Endodermal cell (in vitro differentiated cells): Measurements from ENCODE around the gene IFNLR1. TPM values are rescaled to one million over a fixed set of nuclear protein-coding genes. Genes with fewer than 3 reads are reported as not detected.

Source experiments
- DNase-seq: peaks from one replicate; pipeline ENCODE4 v3.0.0-alpha.2; 2017
- H3K27ac ChIP-seq: 2 replicates; pipeline ENCODE4 v1.5.1; 2013; ENCODE audit warnings: mild to moderate bottlenecking, low read depth, low read length, moderate library complexity
- H3K27me3 ChIP-seq: 2 replicates; pipeline ENCODE4 v1.6.1; 2013; ENCODE audit warnings: mild to moderate bottlenecking, low read length, moderate library complexity; ENCODE audit not compliant: insufficient read depth, control insufficient read depth, poor library complexity, severe bottlenecking
- H3K36me3 ChIP-seq: 2 replicates; pipeline ENCODE4 v1.7.0; 2013; ENCODE audit warnings: mild to moderate bottlenecking, low read length, moderate library complexity; ENCODE audit not compliant: control insufficient read depth, insufficient read depth
- H3K4me1 ChIP-seq: one replicate; pipeline ENCODE4 v1.7.0; 2013; ENCODE audit warnings: low read length; ENCODE audit not compliant: control insufficient read depth, insufficient read depth
- H3K4me3 ChIP-seq: 2 replicates; pipeline ENCODE4 v1.5.1; 2013; ENCODE audit warnings: mild to moderate bottlenecking, low read length, moderate library complexity
- H3K9ac ChIP-seq: 2 replicates; pipeline ENCODE4 v1.6.1; 2013; ENCODE audit warnings: mild to moderate bottlenecking, low read length, moderate library complexity; ENCODE audit not compliant: poor library complexity, severe bottlenecking; ENCODE audit errors: extremely low read depth
- H3K9me3 ChIP-seq: 2 replicates; pipeline ENCODE4 v1.6.1; 2013; ENCODE audit warnings: mild to moderate bottlenecking, low read length, moderate library complexity; ENCODE audit not compliant: control insufficient read depth
- H3K27ac Mint-ChIP-seq: 2 replicates; pipeline ENCODE4 v1.8.0; 2020; ENCODE audit warnings: mixed read lengths
- H3K27me3 Mint-ChIP-seq: 2 replicates; pipeline ENCODE4 v1.8.0; 2021; ENCODE audit warnings: mild to moderate bottlenecking, mixed read lengths; ENCODE audit not compliant: insufficient read depth
- H3K36me3 Mint-ChIP-seq: 2 replicates; pipeline ENCODE4 v1.8.0; 2020; ENCODE audit warnings: low read depth, mixed read lengths
- H3K4me1 Mint-ChIP-seq: 2 replicates; pipeline ENCODE4 v1.8.0; 2020; ENCODE audit warnings: mixed read lengths
- H3K4me3 Mint-ChIP-seq: 2 replicates; pipeline ENCODE4 v1.8.0; 2020; ENCODE audit warnings: mild to moderate bottlenecking, moderate library complexity, mixed read lengths
- H3K9me3 Mint-ChIP-seq: 2 replicates; pipeline ENCODE4 v1.8.0; 2020; ENCODE audit warnings: mild to moderate bottlenecking, mixed read lengths
- CTCF ChIP-seq: fragments of 200-600 bp; sonication (generic); conservative IDR thresholded peaks from 2 replicates; pipeline ENCODE4 v1.5.0; 2021; ENCODE audit warnings: antibody characterized with exemption, mild to moderate bottlenecking
- WGBS, 2 experiments: methylation state at CpG; one replicate each; pipeline versions ENCODE4 v1.1.5 to v1.1.7; 2013; ENCODE audit warnings: missing lambda C conversion rate in 2 of 2, mixed read lengths in 1 of 2; ENCODE audit not compliant: insufficient coverage in 1 of 2, insufficient read length in 1 of 2; 5-methylcytosine and 5-hydroxymethylcytosine counted together
- total RNA-seq, 2 donors: library from RNA; stranded (reverse); fragmentation: NEBNext Ultra II Directional in 1 of 2; extraction: Animal tissue kit (Norgen Biotek cat#: 25700) in 1 of 2; gene quantifications; 2 replicates in 1 of 2; 3 replicates in 1 of 2; pipeline ENCODE4 v1.2.1, GENCODE V29; 2021

IFNLR1 gene
- total RNA-seq, 2 donors from 2014 or later = 12.1 to 13.0 TPM

- WGBS, 2 experiments = 89% methylated on average over 3 of the region's 3 CpGs; no CpG with 5 or more reads in 1 of the 2 experiments
- H3K9me3 Mint-ChIP-seq = no peaks in the 10 kb centered on the region
- H3K4me3 Mint-ChIP-seq = no peak overlapping the region
- no peaks in the 10 kb centered on the region for H3K36me3 Mint-ChIP-seq
- H3K4me3 ChIP-seq = no peak overlapping the region
- H3K27me3 ChIP-seq = no peaks in the 10 kb centered on the region
- TF ChIP-seq CTCF = no peak
- no peak for DNase-seq
- no peak overlapping the region for H3K27ac ChIP-seq
- H3K27ac Mint-ChIP-seq = no peak overlapping the region
- H3K36me3 ChIP-seq = no peaks in the 10 kb centered on the region
- H3K4me1 ChIP-seq = no peaks in the 10 kb centered on the region
- H3K27me3 Mint-ChIP-seq = no peaks in the 10 kb centered on the region
- H3K9me3 ChIP-seq = peaks cover 6% of the 10 kb centered on the region
- no peak overlapping the region for H3K9ac ChIP-seq
- H3K4me1 Mint-ChIP-seq = peaks cover under 1% of the 10 kb centered on the region
These were observed 52.7 kb downstream of the IFNLR1 start for GRCh38 chr1:24134376-24134775.

DNA sequence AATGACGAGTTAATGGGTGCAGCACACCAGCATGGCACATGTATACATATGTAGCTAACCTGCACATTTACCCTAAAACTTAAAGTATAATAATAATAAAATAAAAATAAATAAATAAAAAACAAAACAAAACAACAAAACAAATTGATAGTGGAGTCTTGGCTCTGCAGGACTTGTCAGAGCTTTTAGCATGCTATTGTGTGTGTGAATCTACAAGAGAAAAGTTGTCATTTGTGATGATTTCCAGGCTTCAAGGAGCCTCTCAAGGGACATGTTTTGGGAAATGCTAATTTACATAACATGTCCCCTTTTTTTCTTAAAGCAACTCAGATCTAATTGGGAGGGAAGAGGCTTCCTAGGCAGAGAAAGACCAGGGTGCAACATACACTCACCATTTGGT is 53.3 kb downstream of the IFNLR1 start:
- Mint-ChIP-seq H3K9me3 (no peaks in the 10 kb centered on the region), H3K36me3 (no peaks in the 10 kb centered on the region), H3K4me1 (peaks cover 6% of the 10 kb centered on the region), H3K4me3 (no peak overlapping the region), H3K27me3 (no peaks in the 10 kb centered on the region), H3K27ac (no peak overlapping the region)
- H3K4me1 ChIP-seq = no peaks in the 10 kb centered on the region
- DNase-seq = no peak
- no peak overlapping the region for H3K9ac ChIP-seq
- no peak overlapping the region for H3K27ac ChIP-seq
- no peaks in the 10 kb centered on the region for H3K36me3 ChIP-seq
- no peaks in the 10 kb centered on the region for H3K27me3 ChIP-seq
- H3K4me3 ChIP-seq = no peak overlapping the region
- WGBS, 2 experiments = no CpG with 5 or more reads among the region's 1 CpG
- no peak for TF ChIP-seq CTCF
- H3K9me3 ChIP-seq = peaks cover 6% of the 10 kb centered on the region

- no peak overlapping the region for H3K9ac ChIP-seq
- WGBS, 2 experiments = 91 to 100% methylated on average over 3 of the region's 3 CpGs
- no peaks in the 10 kb centered on the region for H3K36me3 ChIP-seq
- H3K27ac ChIP-seq = no peak overlapping the region
- H3K4me3 ChIP-seq = no peak overlapping the region
- DNase-seq = no peak
- H3K36me3 Mint-ChIP-seq = no peaks in the 10 kb centered on the region
- no peak overlapping the region for H3K4me3 Mint-ChIP-seq
- no peak overlapping the region for H3K27ac Mint-ChIP-seq
- H3K9me3 Mint-ChIP-seq = no peaks in the 10 kb centered on the region
- H3K9me3 ChIP-seq = peaks cover 6% of the 10 kb centered on the region
- H3K4me1 ChIP-seq = no peaks in the 10 kb centered on the region
- H3K27me3 ChIP-seq = no peaks in the 10 kb centered on the region
- no peak for TF ChIP-seq CTCF
- peaks cover 7% of the 10 kb centered on the region for H3K4me1 Mint-ChIP-seq
- no peaks in the 10 kb centered on the region for H3K27me3 Mint-ChIP-seq
These were observed 56.7 kb downstream of the IFNLR1 start for GRCh38 chr1:24130385-24130784.
